Ramos (cell line): Measurements from ENCODE around the gene GSG1L2.
"Not testable (repeated sequence)": the region's sequence is repeated elsewhere in the genome, so short reads cannot be mapped to it uniquely, and the experiment has no call there.

Experiments
- in situ Hi-C: fragments of 300-500 bp; cut with MboI; formaldehyde crosslinking; loops from one replicate; pipeline ENCODE4 v1.14.3; 2022; ENCODE audit warnings: low sequenced_read_pairs; ENCODE audit not compliant: unreplicated experiment

GSG1L2 gene

DNA sequence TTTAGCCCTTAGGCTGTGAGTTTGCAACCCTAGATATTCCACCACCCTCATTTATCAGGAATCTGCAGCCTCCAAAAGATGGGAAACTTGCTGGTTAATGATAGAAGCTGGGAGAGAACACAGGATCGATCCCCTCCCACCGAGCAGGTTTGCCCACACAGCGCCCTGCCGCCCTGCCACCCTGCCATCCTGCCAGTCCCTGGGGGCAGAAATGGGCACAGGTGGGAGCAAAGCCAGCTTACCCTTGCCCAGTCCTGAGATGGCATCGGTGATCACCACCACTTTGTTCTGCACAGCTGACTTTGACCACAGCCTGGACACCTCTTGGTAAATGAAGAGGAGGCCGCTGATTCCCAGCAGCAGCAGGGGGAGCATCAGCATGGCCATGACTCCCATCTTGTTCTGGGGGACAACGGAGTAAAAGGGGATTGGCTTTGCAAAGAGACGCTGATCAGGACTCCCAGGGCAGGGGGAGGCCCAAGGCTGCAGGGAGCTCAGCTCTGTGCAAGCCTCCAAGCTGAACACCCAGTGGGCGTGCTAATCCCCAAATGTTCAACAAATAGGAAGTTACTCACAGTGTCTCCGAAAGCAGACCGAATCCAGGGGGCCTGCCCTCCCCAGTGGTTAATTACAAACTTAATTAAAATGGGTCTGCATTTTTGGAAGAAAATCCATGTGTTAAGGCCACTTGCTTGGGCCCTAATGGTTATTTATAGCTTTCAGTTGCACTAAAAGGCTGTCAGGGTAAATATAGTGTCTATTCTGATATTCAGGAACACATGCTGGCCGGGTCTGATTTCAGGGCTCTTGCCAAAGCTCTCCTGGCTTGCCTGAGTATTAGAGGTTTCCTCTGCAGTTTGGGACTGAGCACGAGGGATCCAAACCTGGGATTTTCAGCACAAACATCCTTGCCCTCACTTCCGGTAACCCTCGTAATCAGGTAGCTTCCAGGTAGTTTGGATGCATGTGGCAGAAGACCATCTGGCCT is 30.7 kb downstream of the GSG1L2 start, which contains the start of gene DHRS7C:
Gene DHRS7C, minus strand, starts transcription at position 704 of the 988 bp plus-strand sequence. Its CDS starts 308 bp downstream, at position 396.
- in situ Hi-C loops = no loop called here

GRCh38 chr17:9790316-9790715 is 31.6 kb downstream of the GSG1L2 start:
- in situ Hi-C loops = no loop called here

GRCh38 chr17:9788601-9789000 is 33.3 kb downstream of the GSG1L2 start:
- in situ Hi-C loops = no loop called here

GRCh38 chr17:9784544-9784943 is 37.3 kb downstream of the GSG1L2 start:
- in situ Hi-C loops = no loop called here

DNA sequence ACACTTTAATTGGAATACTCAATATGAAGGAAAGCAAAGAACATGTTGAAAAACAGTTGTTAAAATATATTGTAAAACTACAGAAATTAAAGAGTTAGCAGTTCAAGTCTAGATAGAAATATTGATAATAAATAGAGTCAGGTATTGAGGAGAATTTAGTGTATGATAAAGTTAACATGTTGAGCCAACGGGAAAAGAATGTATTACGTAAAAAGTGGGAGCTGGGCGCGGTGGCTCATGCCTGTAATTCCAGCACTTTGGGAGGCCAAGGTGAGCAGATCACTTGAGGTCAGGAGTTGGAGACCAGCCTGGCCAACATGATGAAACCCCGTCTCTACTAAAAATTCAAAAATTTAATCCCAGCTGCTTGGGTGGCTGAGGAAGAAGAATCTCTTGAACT is 38.4 kb downstream of the GSG1L2 start:
- in situ Hi-C loops = not testable (repeated sequence)

GRCh38 chr17:9783050-9783449 is 38.8 kb downstream of the GSG1L2 start:
- in situ Hi-C loops = no loop called here

GRCh38 chr17:9780552-9780951 is 41.3 kb downstream of the GSG1L2 start:
- in situ Hi-C loops = no loop called here

- in situ Hi-C loops = no loop called here
Observed at GRCh38 chr17:9776911-9777310, 45.0 kb downstream of the GSG1L2 start.

GRCh38 chr17:9772658-9773057 is 49.2 kb downstream of the GSG1L2 start:
- in situ Hi-C loops = no loop called here

DNA sequence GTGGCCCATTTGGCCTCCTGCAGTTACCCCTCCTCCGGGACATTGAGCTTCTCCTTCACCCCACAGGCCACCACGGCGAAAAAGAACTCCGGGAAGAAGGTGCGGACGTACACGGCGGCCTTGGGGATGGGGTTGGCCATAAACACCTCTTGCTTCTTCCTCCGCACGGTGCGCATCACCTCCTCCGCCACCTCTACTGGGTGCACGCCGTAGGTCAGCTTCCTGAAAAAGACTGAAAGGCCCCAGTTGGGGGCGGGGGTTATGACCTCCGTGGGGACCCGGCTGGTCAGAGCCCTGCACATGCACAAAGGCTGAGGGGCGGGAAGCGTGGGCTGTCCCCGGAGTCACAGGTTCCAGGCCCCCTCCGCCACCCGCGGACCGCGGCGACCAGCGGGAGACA is 50.4 kb downstream of the GSG1L2 start:
- in situ Hi-C loops = no loop called here

DNA sequence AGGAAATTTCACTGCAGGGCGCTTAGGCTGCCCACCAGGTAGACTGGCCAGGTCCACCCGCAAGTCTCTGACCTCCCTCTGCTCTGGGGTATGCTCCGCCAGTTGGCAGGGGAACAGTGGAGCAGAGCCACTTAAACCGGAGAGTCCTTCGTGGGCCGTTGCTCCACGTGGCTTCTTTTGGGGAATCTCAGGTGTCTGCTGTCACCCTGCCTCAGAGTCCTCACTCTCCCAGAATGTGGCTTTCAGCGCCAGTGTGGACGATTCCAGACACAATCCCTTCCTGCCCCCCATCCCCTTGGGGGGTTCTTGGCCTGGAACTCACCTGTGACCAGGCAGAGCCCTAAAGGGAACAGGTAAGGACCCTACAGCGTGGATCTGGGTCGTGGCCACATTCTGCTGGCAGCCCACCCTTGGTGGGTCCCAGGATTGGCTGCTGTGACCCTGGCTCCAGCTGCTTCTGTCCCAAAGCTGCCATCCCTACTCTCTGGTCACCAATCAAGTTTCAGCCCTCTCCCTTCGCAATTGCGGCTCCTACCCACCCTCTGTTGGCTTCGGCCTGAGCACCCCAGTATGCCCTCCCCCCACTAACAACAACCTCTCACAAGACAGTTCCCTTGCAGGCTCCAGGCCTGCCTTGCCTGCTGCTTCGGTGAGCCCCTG is 52.7 kb downstream of the GSG1L2 start:
- in situ Hi-C loops = no loop called here

DNA sequence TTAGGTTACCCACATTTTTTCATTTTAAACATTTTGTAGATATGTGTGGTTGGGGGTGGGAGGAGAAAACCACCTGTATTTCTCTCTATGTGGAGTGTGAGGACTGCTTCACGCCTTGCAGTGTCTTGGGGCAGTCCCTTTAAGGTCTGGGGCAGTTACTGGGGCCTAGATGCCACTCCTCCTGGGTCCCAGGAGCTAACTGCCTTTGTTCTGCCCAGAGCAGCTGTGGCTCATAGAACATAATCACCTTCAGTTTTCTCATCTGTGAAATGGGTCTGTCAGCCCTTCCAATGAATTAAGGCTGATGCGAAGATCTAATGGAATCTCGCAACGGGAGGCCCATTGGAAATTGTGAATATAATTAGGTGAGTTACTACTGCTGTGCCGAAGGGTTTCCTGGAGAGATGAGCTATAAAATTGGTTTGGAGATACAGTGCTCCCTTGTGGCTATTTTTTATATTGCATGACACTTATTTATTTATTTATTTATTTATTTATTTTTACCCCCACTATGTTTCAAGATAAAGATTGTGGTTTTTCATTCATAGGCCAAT is 53.4 kb downstream of the GSG1L2 start:
- in situ Hi-C loops = no loop called here

GRCh38 chr17:9767432-9767991 is 54.4 kb downstream of the GSG1L2 start:
- in situ Hi-C loops = no loop called here

DNA sequence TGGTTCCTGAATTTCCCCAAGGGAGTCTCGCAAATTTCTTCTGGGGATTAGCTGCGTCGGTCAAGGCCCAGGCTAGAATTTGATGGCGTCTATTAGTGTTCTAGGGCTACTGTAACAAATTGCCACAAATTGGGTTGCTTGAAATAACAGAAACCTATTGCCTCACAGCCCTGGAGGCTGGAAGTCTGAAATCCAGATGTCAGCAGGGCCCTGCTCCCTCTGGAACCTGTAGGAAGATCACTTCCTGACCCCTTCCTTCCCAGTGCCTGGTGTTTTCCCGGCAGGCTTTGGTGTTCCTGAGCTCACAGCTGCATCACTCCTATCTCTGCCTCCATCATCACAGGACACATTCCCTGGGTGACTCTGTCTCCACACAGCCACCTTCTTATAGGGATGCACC is 54.9 kb downstream of the GSG1L2 start:
- in situ Hi-C loops = no loop called here

- in situ Hi-C loops = no loop called here
Observed at GRCh38 chr17:9765322-9765721, 56.6 kb downstream of the GSG1L2 start.

DNA sequence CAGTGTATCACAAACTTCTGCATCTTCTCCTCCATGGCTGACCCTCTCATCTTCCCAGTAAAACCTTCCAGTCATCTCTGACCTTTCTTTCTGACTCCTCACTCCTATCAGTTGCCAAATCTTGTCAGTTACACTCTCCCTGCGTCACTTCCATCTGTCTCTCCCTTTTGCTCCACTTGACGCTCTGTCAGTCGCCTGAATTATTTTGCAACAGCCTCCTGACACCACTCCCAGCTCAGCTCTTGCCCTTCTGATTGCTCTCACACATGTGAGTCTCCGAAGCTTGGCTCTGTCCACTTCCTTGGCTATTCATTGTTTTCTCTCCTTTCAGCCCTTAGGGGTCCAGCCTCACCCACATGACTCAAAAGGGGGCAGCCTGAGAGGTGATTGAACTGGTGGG is 58.2 kb downstream of the GSG1L2 start:
- in situ Hi-C loops = no loop called here

- in situ Hi-C loops = no loop called here
Observed at GRCh38 chr17:9760266-9760665, 61.6 kb downstream of the GSG1L2 start.

DNA sequence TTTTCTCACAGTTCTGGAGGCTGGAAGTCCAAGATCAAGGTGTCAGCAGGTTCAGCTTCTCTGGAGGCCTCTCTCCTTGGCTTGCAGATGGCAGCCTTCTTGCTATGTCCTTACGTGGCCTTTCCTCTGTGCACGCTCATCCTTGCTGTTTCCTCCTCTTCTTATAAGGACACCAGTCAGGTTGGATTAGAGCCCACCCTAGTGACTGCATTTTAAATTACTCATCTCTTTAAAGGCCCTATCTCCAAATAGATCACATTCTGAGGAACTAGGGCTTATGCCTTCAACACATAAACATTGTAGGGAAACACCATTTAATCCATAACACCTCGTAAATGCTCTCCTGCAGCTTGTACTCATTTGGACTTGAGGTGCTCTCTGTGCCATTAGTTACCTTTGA is 66.8 kb downstream of the GSG1L2 start:
- in situ Hi-C loops = no loop called here
